Fibroblast of skin of right quadriceps (primary cell): ENCODE measurements around the gene PTGS2.

ENCODE experiments used
- DNase-seq: peaks from one replicate; pipeline ENCODE4 v3.0.0-alpha.2; 2013

The PTGS2 gene

DNA sequence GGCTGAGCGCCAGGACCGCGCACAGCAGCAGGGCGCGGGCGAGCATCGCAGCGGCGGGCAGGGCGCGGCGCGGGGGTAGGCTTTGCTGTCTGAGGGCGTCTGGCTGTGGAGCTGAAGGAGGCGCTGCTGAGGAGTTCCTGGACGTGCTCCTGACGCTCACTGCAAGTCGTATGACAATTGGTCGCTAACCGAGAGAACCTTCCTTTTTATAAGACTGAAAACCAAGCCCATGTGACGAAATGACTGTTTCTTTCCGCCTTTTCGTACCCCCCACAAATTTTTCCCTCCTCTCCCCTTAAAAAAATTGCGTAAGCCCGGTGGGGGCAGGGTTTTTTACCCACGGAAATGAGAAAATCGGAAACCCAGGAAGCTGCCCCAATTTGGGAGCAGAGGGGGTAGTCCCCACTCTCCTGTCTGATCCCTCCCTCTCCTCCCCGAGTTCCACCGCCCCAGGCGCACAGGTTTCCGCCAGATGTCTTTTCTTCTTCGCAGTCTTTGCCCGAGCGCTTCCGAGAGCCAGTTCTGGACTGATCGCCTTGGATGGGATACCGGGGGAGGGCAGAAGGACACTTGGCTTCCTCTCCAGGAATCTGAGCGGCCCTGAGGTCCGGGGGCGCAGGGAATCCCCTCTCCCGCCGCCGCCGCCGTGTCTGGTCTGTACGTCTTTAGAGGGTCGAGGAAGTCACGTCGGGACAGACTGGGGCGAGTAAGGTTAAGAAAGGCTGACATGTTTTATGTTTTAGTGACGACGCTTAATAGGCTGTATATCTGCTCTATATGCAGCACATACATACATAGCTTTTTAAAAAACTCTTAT is at the start of gene PTGS2:
Gene PTGS2 (minus strand): TSS at position 179 of the 817 bp plus-strand sequence. CDS start 133 bp downstream, at position 46.
- DNase-seq, result peak; percentile 95

DNA sequence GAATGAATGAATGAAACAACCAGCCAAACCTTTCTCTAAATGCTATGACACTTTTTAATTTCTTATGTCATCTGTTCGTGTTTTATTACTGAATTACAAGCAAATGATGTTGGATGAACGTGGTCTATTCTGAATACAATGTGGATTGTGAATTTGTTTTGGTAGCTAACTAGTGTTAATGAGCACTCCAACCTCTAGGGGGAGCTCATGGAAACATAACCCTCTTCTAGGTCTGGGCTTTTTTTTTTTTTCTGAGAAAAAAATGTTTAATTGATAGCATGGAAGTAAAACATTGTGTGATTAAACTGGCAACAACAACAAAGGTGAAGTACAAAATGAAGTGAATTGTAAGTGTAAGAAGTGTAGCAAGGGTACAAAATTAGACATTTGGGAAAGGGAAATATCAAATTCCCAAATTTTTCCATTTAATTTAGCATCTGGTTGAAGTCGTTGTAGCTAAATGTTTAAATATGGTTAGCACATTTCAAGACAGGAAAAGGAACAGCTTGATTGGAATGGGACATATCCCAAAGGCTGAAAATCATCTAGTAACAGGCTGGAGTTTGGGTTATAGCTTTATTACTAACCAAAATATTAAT is 42.6 kb upstream of the PTGS2 start:
- peak; percentile 31 for DNase-seq

DNA sequence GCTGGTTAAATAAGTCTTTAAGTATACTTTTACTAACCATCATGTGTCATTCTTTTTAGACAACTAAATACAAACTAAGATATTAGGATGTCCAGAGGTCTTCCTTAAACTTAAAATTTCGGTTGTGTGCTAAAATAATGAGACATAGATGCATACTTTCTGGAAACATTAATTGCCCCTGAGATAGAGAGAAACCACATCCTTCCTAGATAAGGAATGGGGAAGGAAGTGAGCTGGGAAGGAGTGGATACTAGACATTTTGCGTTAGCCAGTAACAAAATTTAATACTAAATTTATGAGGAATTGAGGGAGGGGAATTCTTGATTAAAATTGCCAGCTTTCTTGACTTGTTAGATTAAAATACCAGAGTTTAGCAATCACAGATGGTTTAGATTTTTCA is 37.1 kb upstream of the PTGS2 start:
- no peak for DNase-seq

DNA sequence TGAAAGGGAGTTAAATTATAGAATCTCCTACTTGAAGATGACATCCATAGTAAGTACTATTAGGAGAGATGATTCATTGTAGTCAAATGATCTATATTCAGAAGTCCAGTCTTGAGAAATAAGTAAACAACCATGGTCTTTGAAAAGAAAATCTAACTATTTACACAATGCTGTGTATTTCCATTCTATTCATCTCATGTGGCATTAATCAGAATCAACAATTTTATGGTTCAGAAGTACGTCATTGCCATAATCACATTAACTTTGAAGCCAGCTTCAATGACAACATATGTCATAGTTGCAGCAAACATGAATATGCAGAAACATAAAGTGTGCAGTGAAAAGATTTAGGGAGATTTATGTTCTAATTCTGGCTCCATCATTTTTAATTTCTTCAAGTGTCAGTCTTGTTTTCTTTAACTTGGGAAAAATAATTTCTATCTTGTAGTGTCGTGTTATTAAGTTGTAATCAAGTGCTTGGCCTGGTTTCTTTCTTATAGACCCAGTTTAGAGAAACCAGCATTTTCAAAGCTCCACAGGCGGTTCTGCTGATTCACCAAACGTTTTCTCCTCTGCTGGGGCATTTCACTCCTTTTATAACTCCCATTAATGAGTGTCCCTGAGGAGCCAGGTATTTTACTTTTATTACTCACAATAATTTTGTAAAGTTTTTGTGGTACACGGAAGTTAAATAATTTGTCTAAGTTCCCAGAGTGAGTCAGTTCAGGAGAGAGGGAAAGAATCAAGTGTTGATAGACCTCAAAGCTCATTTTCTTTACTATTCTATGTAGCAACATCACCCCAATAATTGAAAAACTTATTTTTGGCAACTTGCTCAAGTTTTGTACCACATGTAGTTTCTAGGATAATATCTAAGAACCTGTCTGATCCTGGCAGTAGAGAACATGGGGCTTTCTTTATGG is 35.9 kb upstream of the PTGS2 start:
- DNase-seq, result peak; percentile 28

DNA sequence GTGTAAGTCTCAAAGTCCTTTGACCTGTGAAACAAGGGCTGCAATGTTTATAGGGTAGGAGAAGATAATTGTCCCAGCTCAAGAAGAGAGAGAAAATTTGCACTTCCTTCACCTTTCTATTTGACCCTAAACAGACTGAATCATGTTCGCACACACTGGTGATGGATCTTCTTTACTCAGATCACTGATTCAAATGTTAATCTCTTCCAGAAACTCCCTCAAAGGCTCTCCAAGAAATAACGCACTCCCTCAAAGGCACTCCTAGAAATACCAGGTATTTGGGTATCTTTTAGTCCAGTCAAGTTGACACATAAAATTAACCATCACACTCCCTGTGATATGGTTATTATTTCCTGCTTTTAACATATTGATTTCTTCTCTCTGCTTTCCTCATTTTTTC is 30.5 kb upstream of the PTGS2 start:
- no peak for DNase-seq

DNA sequence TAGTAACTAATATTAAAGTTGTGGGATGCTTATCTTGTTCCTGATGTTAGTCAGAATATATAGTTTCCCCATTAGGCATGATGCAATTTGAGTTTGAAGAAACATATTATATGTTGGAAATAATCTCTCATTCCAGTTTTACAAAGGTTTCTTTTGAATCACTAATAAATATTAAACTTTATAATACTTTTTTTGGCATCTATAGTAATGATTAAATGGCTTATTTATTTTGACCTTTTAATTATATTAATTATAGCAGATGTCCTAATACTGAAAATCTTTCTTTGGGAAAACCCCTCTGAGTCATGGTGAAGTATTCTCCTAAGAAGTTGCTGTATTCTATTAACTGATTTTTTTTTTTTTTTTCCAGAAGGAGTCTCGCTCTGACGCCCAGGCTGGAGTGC is 28.5 kb upstream of the PTGS2 start:
- no peak for DNase-seq

DNA sequence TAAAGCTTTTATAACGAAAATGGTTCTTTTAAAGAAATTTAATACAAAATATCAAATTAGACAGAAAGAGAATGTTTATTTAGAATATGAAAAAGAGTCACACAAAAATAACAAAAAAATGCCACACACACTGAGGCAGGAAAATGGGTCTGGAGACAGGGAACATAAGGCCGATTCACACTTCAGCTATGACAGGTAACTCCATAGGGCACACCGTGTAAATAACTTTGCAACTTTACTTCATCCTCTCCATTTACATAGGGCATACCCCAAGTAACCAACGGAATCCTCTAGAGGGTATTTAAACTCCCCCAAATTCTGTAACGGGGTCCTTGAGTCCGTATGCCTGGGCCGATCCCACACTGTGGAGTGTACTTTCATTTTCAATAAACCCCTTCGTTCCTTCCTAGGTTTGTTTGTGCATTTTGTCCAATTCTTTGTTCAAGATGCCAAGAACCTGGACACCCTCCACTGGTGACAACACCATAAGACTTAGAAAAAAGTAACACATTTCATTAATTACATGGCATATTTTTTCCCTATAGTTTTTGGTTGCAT is 23.1 kb upstream of the PTGS2 start:
- DNase-seq, result no peak

DNA sequence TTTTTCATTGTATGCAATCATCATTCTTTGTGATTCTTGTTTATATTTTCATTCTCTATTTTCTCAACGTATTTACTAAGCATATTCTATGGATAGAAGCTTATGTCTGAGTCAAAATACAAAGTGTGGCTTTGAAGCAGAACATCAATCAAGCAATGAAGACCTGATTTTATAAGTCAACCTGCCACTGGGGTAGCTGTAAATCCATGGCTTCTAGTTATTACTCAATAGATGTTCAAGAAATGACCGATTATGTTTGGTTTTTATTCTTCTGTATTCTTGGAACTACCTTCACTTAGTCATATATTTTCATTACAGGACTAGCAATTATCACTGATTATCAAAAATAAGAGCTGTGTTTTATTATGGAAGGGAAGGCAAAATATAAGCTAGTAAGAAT is 20.5 kb upstream of the PTGS2 start:
- DNase-seq, result no peak

DNA sequence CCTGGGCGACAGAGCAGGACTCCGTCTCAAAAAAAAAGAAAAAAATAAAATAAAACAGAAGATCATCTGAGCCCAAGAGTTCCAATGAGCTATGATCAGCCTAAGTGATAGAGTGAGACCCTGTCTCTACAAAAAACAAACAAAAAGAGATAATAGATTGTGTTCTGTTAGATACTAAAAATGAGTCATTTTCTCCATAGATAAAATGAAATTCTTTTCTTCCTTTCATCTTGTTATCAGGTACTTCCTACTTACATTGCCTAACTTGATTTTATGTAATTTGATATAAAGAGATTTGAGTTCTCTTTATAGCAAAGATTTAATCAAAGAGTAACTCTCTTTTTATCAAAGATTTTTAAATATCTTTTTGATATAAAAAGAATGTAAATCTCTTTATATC is 19.3 kb upstream of the PTGS2 start:
- no peak for DNase-seq

DNA sequence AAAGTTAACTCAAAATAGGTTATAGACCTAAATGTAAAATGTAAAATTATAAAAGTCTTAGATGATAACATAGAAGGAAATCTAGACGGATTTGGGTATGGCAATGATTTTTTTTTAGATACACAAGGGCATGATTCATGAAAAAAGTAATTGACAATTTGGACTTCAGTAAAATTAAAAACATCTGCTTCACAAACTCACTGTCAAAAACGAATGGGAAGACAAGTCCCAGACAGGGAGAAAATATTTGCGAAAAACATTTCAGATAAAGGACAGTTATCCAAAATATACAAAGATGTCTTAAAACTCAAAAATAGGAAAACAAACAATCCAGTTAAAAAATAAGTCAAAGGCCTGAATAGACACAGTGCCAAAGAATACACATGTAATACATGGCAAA is 9.7 kb upstream of the PTGS2 start:
- DNase-seq, result no peak

DNA sequence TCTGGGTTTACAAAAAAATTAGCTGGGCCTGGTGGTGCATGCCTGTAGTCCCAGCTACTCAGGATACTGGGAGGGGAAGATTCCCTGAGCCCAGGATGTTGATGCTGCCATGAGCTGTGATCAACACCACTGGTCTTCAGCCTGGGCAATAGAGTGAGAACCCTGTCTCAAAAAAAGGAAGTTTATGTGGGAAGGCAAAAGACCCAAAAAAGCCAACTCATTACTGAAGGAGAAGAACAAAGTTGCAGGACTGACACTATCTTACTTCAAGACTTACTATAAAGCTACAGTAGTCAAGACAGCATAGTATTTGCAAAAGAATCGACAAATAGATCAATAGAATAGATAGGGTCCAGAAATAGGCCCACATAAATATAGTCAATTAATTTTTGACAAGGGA is 9.2 kb upstream of the PTGS2 start:
- no peak for DNase-seq

DNA sequence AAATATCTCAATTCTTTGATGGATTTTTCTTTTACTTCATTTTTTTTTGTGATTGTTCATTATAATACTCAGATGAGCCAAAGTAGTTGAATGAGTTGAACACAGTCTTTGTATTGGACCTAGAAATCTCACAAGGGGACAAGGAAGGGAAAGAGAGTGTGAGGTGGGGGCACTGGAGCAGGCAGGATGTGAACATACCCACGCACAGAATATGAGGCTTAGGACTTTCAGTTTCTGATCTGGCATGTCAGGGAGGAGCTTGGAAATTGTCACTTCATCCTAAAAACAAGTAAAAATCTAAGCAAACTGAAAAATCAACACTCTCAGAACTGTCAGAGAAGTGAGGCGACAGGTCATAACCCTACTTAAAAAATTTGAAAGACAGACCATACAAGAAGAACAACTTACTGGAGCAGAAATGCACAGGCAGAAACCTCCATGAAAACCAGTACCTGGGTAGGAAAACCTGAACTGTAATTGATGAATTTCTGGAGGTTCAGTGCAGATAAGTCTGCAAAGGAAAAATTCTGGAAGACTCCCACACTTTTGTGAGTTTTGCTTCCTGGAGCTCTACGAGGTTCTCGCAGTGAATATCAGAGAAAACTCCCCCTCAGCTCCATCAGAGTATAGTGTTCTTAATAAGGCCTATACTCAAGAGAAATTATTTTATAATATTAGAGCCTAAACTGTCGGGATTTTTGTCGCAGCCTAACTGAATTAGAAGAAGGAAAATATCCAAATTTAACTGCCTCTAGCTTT is 3.6 kb upstream of the PTGS2 start:
- no peak for DNase-seq

DNA sequence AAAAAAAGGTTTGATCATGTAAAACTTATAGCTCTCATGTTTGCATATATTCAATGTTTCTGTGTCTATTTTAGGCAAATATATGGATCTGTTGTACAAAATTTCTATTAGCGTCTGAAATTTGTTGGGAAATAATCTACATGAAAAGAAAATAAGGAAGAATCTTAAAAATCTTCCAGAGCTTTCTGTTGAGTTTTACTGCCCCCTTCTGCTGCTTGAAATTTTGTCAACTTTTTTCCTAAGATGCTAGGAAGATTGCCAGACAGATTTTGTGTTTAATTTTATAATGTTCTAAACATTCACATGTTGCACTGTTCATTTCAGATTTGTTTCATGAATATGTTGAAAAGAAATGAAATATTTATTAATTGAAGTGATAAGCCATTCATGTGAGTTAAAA is 2.5 kb upstream of the PTGS2 start:
- DNase-seq, result peak; percentile 47

DNA sequence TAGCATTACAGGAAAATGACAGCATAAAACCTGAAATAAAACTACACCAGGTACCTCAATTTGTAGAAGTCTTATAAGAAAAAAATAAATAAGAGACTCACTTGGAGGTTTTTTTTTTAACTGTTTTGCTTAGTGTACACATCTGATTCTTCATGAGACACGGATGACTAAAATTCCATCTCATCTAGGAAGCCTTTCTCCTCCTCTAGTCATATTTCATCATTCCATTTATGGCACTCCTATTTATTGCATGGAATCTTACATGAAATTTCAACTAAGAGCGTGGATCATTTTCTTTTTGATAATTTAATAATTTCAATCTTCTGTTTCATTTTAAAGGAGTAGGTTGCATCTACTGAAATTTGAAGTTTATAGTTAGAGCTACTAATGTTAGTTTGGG is 1.6 kb upstream of the PTGS2 start:
- peak; percentile 64 for DNase-seq

DNA sequence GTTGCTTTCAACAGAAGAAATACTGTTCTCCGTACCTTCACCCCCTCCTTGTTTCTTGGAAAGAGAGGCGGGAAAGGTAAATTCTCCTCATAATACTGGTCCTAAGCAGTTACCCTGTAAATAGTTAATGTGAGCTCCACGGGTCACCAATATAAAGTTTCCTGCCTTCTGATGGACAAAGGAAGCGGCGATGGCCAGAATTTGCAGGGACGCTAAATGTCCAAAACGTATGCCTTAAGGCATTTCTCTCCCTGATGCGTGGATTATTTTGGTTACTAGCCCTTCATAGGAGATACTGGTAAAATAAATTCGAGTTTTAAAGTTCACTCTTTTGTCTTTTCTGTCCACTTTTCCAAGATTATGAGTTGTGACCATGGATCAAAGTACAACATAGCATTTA is 898 bp upstream of the PTGS2 start:
- DNase-seq, result peak; percentile 4

DNA sequence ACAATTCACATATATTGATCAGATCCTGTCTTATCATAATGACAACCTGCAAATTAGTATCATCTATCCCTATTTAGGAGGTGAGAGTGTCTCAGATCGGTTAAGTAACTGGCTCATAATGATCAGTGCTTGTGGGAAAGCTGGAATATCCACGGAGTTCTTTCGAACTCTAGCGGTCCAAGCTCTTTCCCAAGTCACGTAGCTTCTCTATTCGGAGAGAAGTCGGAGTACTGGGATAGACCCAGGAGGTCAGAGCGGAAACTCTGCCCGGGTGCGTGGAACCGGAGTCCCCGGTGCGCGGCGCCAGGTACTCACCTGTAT is 339 bp downstream of the PTGS2 start:
- no peak for DNase-seq

DNA sequence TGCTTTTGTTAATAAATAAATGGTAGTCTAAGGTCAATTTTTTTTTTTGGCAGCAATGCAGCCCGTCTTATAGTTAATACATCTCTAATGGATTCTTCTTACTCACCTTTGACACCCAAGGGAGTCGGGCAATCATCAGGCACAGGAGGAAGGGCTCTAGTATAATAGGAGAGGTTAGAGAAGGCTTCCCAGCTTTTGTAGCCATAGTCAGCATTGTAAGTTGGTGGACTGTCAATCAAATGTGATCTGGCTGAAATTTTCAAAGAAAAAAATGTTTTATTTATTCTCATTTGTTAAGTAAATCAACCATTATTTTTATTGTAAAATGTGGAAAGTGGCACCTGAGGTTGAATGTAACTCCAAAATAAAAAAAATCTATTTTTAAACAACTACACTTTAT is 2.1 kb downstream of the PTGS2 start:
- no peak for DNase-seq

DNA sequence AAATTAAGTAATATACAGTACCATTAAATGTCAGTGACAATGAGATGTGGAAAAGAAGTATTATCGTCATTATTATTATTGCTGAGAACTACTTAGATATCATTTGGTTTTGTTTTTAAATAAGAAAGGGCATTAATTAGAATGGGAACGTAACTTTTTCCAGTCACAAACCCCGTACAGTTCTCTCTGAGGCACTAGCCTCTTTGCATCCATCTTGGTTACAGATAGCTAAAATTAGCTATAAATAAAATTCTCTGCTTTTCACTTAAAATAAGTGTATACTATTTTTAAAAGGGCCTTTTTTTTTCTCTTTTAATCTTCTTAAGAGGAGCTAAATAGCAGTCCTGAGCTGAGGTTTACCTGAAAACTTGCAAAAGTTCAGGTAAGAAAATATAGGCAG is 7.6 kb downstream of the PTGS2 start:
- no peak for DNase-seq

DNA sequence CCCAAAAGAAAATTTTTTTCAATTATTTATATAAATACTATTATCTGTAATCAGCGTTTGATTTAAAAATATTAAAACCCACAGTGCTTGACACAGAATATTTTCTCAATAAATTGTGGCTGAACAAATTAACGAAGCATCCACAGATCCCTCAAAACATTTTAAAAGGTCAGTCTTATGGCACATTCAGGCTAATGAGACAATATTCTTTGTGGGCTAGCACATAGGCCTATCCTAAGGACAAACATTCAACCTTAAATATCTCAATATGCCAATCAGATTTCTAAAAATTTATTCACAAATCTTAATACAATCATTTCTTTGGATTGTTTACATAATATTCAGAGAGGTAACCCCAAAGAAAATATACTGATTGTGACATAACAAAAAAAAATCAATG is 8.1 kb downstream of the PTGS2 start:
- DNase-seq, result no peak

DNA sequence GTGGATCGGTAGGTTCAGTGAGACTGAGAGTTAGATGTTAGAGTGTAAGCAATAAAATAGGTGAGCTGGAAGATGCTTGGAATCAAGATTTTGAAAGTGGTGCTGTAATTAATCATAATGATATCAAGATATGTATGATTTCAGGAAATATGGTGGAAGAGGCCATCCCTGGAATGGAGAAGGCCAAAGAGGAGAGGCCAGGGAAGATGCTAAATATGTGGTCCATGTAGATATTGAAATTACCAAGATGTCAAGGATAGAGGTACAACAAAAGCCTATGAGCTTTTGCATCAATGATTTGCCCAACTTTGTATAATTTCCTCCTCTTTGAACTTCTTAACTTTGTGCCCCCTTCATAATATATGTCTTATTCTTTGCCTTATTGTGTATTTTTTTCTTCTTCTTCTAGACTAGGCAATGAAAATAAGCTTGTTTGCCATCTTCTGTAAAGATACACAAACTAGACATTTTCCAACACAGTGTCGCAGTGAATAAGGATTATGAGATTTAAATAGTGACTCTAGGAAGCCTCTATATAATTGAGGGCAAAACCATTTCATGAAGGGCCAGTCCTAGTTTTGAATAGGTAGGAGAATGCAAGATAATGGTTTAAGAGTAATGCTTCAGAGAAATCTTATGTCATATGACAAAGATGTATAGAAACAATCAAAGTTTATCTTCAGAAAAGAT is 8.9 kb downstream of the PTGS2 start:
- no peak for DNase-seq

DNA sequence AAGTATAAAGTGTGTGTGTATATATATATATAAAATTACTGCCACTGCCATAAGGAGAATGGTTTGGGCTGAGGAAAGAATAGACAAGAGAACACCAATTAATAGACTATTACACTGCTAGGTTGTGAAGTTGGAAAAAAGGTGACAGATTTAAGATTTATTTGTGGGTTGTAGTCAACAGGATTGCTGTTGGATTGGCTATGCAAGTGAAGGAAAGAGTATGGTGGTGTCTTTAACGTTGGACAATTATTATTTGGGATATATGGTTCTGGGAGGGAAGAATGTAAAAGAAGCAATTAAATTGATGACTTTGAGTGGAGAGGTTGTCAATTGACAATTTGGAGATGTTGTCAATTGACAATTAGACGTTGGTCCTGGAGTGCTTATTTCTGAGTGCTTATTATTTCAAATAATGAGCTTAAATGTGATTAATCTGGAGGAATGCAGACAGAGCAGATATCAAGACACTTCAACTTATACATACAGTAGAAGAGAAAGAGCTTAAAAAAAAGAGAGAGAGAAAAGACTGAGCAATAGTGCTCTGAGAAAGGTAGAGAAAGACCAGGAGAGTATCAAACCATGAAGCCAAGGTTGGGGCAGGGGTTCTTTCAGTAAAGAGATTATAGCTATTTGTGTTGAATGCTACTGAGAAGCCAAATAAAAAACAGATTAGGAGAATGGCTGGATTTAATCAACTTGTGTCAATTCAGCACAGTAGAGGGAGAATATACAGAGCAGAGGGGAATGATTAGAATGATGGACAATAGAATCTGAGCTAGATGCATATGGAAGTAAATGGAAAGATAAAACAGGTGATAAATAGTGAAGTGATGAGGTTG is 9.7 kb downstream of the PTGS2 start:
- DNase-seq, result peak; percentile 3
